Measurements from ENCODE around the gene MYMK.

Gene MYMK

GRCh38 chr9:133554729-133555128 is 30.0 kb upstream of the MYMK start:
- TF ChIP-seq CTCF (IDR thresholded peaks at IDR 0.05): no peak

GRCh38 chr9:133553973-133554713 is 29.4 kb upstream of the MYMK start:
- no peak for TF ChIP-seq CTCF (IDR thresholded peaks at IDR 0.05)

GRCh38 chr9:133553123-133553522 is 28.4 kb upstream of the MYMK start:
- TF ChIP-seq CTCF (IDR thresholded peaks at IDR 0.05): no peak

- TF ChIP-seq CTCF (IDR thresholded peaks at IDR 0.05): no peak
Measured at GRCh38 chr9:133552236-133552635, 27.5 kb upstream of the MYMK start.

GRCh38 chr9:133551446-133551845 is 26.7 kb upstream of the MYMK start:
- TF ChIP-seq CTCF (IDR thresholded peaks at IDR 0.05): no peak

GRCh38 chr9:133547116-133547515 is 22.4 kb upstream of the MYMK start:
- TF ChIP-seq CTCF (IDR thresholded peaks at IDR 0.05): no peak

- TF ChIP-seq CTCF (IDR thresholded peaks at IDR 0.05): no peak
Measured at GRCh38 chr9:133546287-133546680, 21.5 kb upstream of the MYMK start.

Data from LNCAP (cell line).